ENCODE measurements around the gene ZNF14.
A peak's percentile ranks its signal among the peaks of the same experiment; 100 is the strongest.
"Not testable (repeated sequence)": the region's sequence is repeated elsewhere in the genome, so short reads cannot be mapped to it uniquely, and the experiment has no call there.

ZNF14 gene

GRCh38 chr19:19687090-19687489 lies 45.8 kb downstream of the ZNF14 start:
- no peak for DNase-seq (ENCODE audit: low read depth)

GRCh38 chr19:19686580-19686979 lies 46.3 kb downstream of the ZNF14 start:
- DNase-seq (ENCODE audit: low read depth) = no peak

GRCh38 chr19:19686119-19686518 lies 46.8 kb downstream of the ZNF14 start:
- not testable (repeated sequence) for DNase-seq (ENCODE audit: low read depth)

GRCh38 chr19:19679176-19680073 lies 53.5 kb downstream of the ZNF14 start:
- DNase-seq (ENCODE audit: low read depth) = no peak

- no peak for DNase-seq (ENCODE audit: low read depth)
These were observed 55.3 kb downstream of the ZNF14 start for GRCh38 chr19:19677579-19677978.

GRCh38 chr19:19674315-19674714 lies 58.6 kb downstream of the ZNF14 start:
- DNase-seq (ENCODE audit: low read depth) = no peak

- DNase-seq (ENCODE audit: low read depth) = no peak
These were observed 60.1 kb downstream of the ZNF14 start for GRCh38 chr19:19672816-19673215.

- no peak for DNase-seq (ENCODE audit: low read depth)
These were observed 62.8 kb downstream of the ZNF14 start for GRCh38 chr19:19670070-19670551.

- DNase-seq (ENCODE audit: low read depth) = peak; percentile 51
These were observed 64.5 kb downstream of the ZNF14 start, which contains the start of gene ZNF101 for GRCh38 chr19:19668230-19669012. TSS of gene ZNF101 (plus strand) at chr19:19668839. CDS start at chr19:19668964, 125 bp downstream.

- not testable (repeated sequence) for DNase-seq (ENCODE audit: low read depth)
These were observed 67.4 kb downstream of the ZNF14 start for GRCh38 chr19:19665420-19665948.

- peak; percentile 83 for DNase-seq (ENCODE audit: low read depth)
These were observed 69.4 kb downstream of the ZNF14 start, which contains the start of gene ATP13A1 for GRCh38 chr19:19663256-19664120. TSS of gene ATP13A1 (minus strand) at chr19:19663676. CDS start at chr19:19663666, 10 bp downstream.

GRCh38 chr19:19662871-19663255 lies 70.0 kb downstream of the ZNF14 start:
- no peak for DNase-seq (ENCODE audit: low read depth)

- DNase-seq (ENCODE audit: low read depth) = no peak
These were observed 70.6 kb downstream of the ZNF14 start for GRCh38 chr19:19662344-19662743.

GRCh38 chr19:19661675-19662251 lies 71.1 kb downstream of the ZNF14 start:
- DNase-seq (ENCODE audit: low read depth) = no peak

GRCh38 chr19:19661141-19661674 lies 71.7 kb downstream of the ZNF14 start:
- DNase-seq (ENCODE audit: low read depth) = no peak

Measured in non-pigmented ciliary epithelial cell (primary cell).